ENCODE results near the gene ACTR5. TPM values are rescaled to one million over a fixed set of nuclear protein-coding genes. Genes with fewer than 3 reads are reported as not detected.

Gene ACTR5
- total RNA-seq, 1 experiment from 2014 or later: 9.8 TPM

- TF ChIP-seq, protein P1, sequence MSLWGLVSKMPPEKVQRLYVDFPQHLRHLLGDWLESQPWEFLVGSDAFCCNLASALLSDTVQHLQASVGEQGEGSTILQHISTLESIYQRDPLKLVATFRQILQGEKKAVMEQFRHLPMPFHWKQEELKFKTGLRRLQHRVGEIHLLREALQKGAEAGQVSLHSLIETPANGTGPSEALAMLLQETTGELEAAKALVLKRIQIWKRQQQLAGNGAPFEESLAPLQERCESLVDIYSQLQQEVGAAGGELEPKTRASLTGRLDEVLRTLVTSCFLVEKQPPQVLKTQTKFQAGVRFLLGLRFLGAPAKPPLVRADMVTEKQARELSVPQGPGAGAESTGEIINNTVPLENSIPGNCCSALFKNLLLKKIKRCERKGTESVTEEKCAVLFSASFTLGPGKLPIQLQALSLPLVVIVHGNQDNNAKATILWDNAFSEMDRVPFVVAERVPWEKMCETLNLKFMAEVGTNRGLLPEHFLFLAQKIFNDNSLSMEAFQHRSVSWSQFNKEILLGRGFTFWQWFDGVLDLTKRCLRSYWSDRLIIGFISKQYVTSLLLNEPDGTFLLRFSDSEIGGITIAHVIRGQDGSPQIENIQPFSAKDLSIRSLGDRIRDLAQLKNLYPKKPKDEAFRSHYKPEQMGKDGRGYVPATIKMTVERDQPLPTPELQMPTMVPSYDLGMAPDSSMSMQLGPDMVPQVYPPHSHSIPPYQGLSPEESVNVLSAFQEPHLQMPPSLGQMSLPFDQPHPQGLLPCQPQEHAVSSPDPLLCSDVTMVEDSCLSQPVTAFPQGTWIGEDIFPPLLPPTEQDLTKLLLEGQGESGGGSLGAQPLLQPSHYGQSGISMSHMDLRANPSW (CRISPR knock-in tag; conservative IDR thresholded peaks at IDR 0.05; ENCODE audit: low read depth): no peak
These were observed 58.8 kb downstream of the ACTR5 start (continued) for GRCh38 chr20:38806855-38807655.

- Mint-ChIP-seq H3K27ac (no peak overlapping the region), H3K9me3 (no peaks in the 10 kb centered on the region), H3K27me3 (ENCODE audit: low read depth) (peaks cover 21% of the 10 kb centered on the region), H3K4me1 (peaks cover 38% of the 10 kb centered on the region), H3K4me3 (no peak overlapping the region), H3K36me3 (no peaks in the 10 kb centered on the region)
- POLR2A ChIA-PET: no interaction called here
- TF ChIP-seq, protein P1 (CRISPR knock-in tag; conservative IDR thresholded peaks at IDR 0.05; ENCODE audit: low read depth): no peak
- TF ChIP-seq, protein P2, sequence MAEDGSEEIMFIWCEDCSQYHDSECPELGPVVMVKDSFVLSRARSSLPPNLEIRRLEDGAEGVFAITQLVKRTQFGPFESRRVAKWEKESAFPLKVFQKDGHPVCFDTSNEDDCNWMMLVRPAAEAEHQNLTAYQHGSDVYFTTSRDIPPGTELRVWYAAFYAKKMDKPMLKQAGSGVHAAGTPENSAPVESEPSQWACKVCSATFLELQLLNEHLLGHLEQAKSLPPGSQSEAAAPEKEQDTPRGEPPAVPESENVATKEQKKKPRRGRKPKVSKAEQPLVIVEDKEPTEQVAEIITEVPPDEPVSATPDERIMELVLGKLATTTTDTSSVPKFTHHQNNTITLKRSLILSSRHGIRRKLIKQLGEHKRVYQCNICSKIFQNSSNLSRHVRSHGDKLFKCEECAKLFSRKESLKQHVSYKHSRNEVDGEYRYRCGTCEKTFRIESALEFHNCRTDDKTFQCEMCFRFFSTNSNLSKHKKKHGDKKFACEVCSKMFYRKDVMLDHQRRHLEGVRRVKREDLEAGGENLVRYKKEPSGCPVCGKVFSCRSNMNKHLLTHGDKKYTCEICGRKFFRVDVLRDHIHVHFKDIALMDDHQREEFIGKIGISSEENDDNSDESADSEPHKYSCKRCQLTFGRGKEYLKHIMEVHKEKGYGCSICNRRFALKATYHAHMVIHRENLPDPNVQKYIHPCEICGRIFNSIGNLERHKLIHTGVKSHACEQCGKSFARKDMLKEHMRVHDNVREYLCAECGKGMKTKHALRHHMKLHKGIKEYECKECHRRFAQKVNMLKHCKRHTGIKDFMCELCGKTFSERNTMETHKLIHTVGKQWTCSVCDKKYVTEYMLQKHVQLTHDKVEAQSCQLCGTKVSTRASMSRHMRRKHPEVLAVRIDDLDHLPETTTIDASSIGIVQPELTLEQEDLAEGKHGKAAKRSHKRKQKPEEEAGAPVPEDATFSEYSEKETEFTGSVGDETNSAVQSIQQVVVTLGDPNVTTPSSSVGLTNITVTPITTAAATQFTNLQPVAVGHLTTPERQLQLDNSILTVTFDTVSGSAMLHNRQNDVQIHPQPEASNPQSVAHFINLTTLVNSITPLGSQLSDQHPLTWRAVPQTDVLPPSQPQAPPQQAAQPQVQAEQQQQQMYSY (CRISPR knock-in tag; IDR thresholded peaks at IDR 0.05): no peak
- no peak for DNase-seq (ENCODE audit: low spot score)
- CTCF ChIA-PET: interaction anchor here (1.3 kb wide), 1 partner anchor 83 kb away, joined by 5 read pairs; no protein-coding TSS in a partner anchor
- no peak for ATAC-seq
These were observed 61.7 kb downstream of the ACTR5 start for GRCh38 chr20:38809942-38810341.

DNA sequence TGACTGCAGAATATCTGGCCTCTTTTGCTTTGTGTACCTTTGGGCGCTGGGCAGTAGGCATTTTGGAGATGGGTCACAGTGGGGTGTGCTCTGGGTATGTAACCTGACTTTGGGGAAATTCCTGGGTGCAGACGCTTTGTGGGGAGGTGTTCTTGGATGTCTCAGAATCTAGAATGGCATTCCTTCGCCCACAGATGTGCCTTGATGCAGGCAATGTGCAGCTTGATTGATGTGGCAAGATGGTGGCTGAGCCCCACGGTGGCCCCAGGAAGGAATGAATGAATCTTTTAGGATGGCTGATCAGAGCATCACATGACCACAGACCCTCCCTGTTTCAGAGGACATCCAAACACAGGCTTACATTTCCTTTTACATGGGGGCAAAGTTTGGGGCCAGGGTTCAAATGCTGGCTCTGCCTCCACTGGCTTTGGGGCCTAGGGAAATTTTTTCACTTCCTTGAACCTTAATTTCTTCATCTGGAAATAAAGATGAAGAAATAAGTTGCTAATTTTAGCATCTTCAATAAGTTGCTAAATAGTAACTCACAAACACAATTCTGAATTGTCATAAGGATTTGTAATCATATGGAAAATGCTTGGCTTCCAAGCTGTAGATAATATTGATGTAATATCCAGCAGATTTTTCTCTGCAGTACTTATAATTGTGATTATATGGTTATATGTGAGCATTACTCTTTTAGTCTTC lies 62.8 kb downstream of the ACTR5 start:
- Mint-ChIP-seq H3K27ac (no peak overlapping the region), H3K4me1 (peaks cover 40% of the 10 kb centered on the region), H3K4me3 (no peak overlapping the region), H3K27me3 (ENCODE audit: low read depth) (peaks cover 21% of the 10 kb centered on the region), H3K36me3 (no peaks in the 10 kb centered on the region), H3K9me3 (no peaks in the 10 kb centered on the region)
- no peak for DNase-seq (ENCODE audit: low spot score)
- ChIA-PET CTCF (no interaction called here), POLR2A (no interaction called here)
- TF ChIP-seq IRF1 (CRISPR knock-in tag; IDR thresholded peaks at IDR 0.05) (no peak), GABPB1 (CRISPR knock-in tag; IDR thresholded peaks at IDR 0.05) (no peak), ZNF423 (CRISPR knock-in tag; IDR thresholded peaks at IDR 0.05) (no peak), ZNF121 (CRISPR knock-in tag; IDR thresholded peaks at IDR 0.05) (no peak)
- TF ChIP-seq, protein P3, sequence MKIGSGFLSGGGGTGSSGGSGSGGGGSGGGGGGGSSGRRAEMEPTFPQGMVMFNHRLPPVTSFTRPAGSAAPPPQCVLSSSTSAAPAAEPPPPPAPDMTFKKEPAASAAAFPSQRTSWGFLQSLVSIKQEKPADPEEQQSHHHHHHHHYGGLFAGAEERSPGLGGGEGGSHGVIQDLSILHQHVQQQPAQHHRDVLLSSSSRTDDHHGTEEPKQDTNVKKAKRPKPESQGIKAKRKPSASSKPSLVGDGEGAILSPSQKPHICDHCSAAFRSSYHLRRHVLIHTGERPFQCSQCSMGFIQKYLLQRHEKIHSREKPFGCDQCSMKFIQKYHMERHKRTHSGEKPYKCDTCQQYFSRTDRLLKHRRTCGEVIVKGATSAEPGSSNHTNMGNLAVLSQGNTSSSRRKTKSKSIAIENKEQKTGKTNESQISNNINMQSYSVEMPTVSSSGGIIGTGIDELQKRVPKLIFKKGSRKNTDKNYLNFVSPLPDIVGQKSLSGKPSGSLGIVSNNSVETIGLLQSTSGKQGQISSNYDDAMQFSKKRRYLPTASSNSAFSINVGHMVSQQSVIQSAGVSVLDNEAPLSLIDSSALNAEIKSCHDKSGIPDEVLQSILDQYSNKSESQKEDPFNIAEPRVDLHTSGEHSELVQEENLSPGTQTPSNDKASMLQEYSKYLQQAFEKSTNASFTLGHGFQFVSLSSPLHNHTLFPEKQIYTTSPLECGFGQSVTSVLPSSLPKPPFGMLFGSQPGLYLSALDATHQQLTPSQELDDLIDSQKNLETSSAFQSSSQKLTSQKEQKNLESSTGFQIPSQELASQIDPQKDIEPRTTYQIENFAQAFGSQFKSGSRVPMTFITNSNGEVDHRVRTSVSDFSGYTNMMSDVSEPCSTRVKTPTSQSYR (CRISPR knock-in tag; IDR thresholded peaks at IDR 0.05): no peak
- TF ChIP-seq, protein P4, sequence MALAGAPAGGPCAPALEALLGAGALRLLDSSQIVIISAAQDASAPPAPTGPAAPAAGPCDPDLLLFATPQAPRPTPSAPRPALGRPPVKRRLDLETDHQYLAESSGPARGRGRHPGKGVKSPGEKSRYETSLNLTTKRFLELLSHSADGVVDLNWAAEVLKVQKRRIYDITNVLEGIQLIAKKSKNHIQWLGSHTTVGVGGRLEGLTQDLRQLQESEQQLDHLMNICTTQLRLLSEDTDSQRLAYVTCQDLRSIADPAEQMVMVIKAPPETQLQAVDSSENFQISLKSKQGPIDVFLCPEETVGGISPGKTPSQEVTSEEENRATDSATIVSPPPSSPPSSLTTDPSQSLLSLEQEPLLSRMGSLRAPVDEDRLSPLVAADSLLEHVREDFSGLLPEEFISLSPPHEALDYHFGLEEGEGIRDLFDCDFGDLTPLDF (CRISPR knock-in tag; IDR thresholded peaks at IDR 0.05): no peak
- TF ChIP-seq, protein P5, sequence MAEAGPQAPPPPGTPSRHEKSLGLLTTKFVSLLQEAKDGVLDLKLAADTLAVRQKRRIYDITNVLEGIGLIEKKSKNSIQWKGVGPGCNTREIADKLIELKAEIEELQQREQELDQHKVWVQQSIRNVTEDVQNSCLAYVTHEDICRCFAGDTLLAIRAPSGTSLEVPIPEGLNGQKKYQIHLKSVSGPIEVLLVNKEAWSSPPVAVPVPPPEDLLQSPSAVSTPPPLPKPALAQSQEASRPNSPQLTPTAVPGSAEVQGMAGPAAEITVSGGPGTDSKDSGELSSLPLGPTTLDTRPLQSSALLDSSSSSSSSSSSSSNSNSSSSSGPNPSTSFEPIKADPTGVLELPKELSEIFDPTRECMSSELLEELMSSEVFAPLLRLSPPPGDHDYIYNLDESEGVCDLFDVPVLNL (CRISPR knock-in tag; IDR thresholded peaks at IDR 0.05; ENCODE audit: borderline replicate concordance, low read depth): no peak
- no peak for ATAC-seq
